ENCODE results near the gene ZNF407. TPM values are rescaled to one million over a fixed set of nuclear protein-coding genes. Genes with fewer than 3 reads are reported as not detected.

Gene ZNF407
- total and polyA plus RNA-seq, 7 donors = 2.4 to 10.2 (median 7.9) TPM

DNA sequence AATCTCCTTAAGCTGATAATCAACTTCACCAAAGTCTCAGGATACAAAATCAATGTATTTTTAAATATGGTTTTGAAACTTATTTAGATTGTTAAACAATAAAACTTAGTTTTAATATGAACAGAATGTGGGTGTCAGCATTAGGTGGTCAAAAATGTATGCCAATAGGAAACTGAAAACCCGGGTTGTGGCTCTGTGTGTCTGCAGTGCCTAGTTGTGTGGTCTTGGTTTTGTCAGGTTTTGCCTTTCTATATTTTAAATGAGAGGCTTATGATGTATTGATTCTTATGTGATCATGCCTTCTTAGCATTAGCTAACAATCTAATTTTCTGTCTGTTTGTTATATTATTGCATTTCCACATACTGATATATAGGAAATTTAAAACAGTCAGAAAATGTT is 227.8 kb downstream of the ZNF407 start:
- H3K27ac ChIP-seq = no peak overlapping the region
- intact Hi-C loops (cut with DNase I) = no loop called here
- DNase-seq = no peak

GRCh38 chr18:74826572-74826971 is 228.9 kb downstream of the ZNF407 start:
- DNase-seq (no peak), ATAC-seq (no peak)
- Histone ChIP-seq H3K4me3 (no peak overlapping the region), H3K27me3 (ENCODE audit: insufficient read depth in 3 of 3, low read length in 2 of 3) (no peaks in the 10 kb centered on the region), H3K36me3 (ENCODE audit: insufficient read depth in 1 of 2, low read depth in 1 of 2) (no peaks in the 10 kb centered on the region), H3K27ac (no peak overlapping the region), H3K9me3 (no peaks in the 10 kb centered on the region), H3K4me1 (no peaks in the 10 kb centered on the region)
- 84 to 88% (median 85%) methylated on average over 5 of the region's 5 CpGs for WGBS, 3 donors
- TF ChIP-seq, protein P1, sequence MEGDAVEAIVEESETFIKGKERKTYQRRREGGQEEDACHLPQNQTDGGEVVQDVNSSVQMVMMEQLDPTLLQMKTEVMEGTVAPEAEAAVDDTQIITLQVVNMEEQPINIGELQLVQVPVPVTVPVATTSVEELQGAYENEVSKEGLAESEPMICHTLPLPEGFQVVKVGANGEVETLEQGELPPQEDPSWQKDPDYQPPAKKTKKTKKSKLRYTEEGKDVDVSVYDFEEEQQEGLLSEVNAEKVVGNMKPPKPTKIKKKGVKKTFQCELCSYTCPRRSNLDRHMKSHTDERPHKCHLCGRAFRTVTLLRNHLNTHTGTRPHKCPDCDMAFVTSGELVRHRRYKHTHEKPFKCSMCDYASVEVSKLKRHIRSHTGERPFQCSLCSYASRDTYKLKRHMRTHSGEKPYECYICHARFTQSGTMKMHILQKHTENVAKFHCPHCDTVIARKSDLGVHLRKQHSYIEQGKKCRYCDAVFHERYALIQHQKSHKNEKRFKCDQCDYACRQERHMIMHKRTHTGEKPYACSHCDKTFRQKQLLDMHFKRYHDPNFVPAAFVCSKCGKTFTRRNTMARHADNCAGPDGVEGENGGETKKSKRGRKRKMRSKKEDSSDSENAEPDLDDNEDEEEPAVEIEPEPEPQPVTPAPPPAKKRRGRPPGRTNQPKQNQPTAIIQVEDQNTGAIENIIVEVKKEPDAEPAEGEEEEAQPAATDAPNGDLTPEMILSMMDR (IDR thresholded peaks at IDR 0.05) = no peak
- intact Hi-C loops (cut with DNase I) = no loop called here

More for the DNA sequence above, 227.8 kb downstream of the ZNF407 start:
- TF ChIP-seq, protein P1 (IDR thresholded peaks at IDR 0.05) = no peak
- Histone ChIP-seq H3K4me3 (no peak overlapping the region), H3K4me1 (no peaks in the 10 kb centered on the region), H3K36me3 (ENCODE audit: insufficient read depth in 1 of 2, low read depth in 1 of 2) (no peaks in the 10 kb centered on the region), H3K9me3 (no peaks in the 10 kb centered on the region), H3K27me3 (ENCODE audit: insufficient read depth in 3 of 3, low read length in 2 of 3) (no peaks in the 10 kb centered on the region)
- no peak for ATAC-seq
- WGBS, 3 donors = 96 to 97% (median 96%) methylated on average over 1 of the region's 1 CpG

DNA sequence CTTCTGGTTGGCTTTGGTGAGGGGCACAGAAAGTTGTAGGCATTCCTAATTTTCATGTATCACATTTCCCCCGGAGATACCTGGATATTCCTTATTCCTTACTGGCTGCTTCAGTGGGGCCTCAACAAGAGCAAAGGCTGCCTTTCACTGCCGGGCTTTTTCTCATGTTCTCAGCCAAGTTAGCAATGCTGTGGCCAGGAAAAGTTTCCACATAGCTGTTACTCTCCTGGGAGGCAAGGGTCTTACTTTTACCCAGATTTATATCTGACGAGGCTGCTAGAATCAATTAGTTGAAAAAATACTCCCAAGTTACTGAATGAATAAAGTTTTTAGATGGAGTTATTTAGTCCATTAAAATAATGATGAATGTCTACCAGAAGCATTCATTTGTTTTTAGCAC is 230.5 kb downstream of the ZNF407 start:
- no peaks in the 10 kb centered on the region for H3K9me3 ChIP-seq
- H3K4me3 ChIP-seq = no peak overlapping the region
- DNase-seq (no peak), ATAC-seq (no peak)
- 32 to 44% (median 33%) methylated on average over 3 of the region's 3 CpGs for WGBS, 3 donors
- intact Hi-C loops (cut with DNase I) = no loop called here
- H3K27me3 ChIP-seq (ENCODE audit: insufficient read depth in 3 of 3, low read length in 2 of 3) = no peaks in the 10 kb centered on the region
- H3K27ac ChIP-seq = no peak overlapping the region
- peaks cover 3% of the 10 kb centered on the region for H3K4me1 ChIP-seq
- no peaks in the 10 kb centered on the region for H3K36me3 ChIP-seq (ENCODE audit: insufficient read depth in 1 of 2, low read depth in 1 of 2)
- TF ChIP-seq, protein P1 (IDR thresholded peaks at IDR 0.05) = no peak

GRCh38 chr18:74831571-74832250 is 234.0 kb downstream of the ZNF407 start:
- 79 to 87% (median 81%) methylated on average over 13 of the region's 13 CpGs for WGBS, 3 donors
- DNase-seq (no peak), ATAC-seq (peak; percentile 39 to 80 (median 72))
- Histone ChIP-seq H3K4me1 (peaks cover 3% of the 10 kb centered on the region), H3K27ac (no peak overlapping the region), H3K36me3 (ENCODE audit: insufficient read depth in 1 of 2, low read depth in 1 of 2) (no peaks in the 10 kb centered on the region), H3K27me3 (ENCODE audit: insufficient read depth in 3 of 3, low read length in 2 of 3) (no peaks in the 10 kb centered on the region), H3K4me3 (no peak overlapping the region), H3K9me3 (no peaks in the 10 kb centered on the region)
- TF ChIP-seq, protein P1 (IDR thresholded peaks at IDR 0.05) = no peak
- intact Hi-C loops (cut with DNase I) = no loop called here

GRCh38 chr18:74832381-74832780 is 234.7 kb downstream of the ZNF407 start:
- Histone ChIP-seq H3K36me3 (ENCODE audit: insufficient read depth in 1 of 2, low read depth in 1 of 2) (no peaks in the 10 kb centered on the region), H3K4me1 (peaks cover 3% of the 10 kb centered on the region), H3K4me3 (no peak overlapping the region), H3K27ac (no peak overlapping the region), H3K9me3 (no peaks in the 10 kb centered on the region), H3K27me3 (ENCODE audit: insufficient read depth in 3 of 3, low read length in 2 of 3) (no peaks in the 10 kb centered on the region)
- TF ChIP-seq, protein P1 (IDR thresholded peaks at IDR 0.05) = no peak
- no peak for DNase-seq
- no peak for ATAC-seq
- intact Hi-C loops (cut with DNase I) = no loop called here

Data from psoas muscle (tissue), 8 donors.